Omental fat pad (tissue), 4 donors: ENCODE data around the gene HPRT1. TPM values are rescaled to one million over a fixed set of nuclear protein-coding genes. Genes with fewer than 3 reads are reported as not detected.

Experiments used
- ATAC-seq: fragments of 150-250 bp; one replicate; pipeline ENCODE4 v1.9.1; 2016; ENCODE audit warnings: mild to moderate bottlenecking, moderate library complexity; ENCODE audit not compliant: low FRiP score
- DNase-seq: peaks from one replicate; pipeline ENCODE4 v3.0.0-alpha.2; 2019; ENCODE audit warnings: low spot score
- total RNA-seq, 4 donors: library from RNA; depleted of rRNA; stranded (reverse); fragments of >200 nt; gene quantifications; one replicate each; pipeline ENCODE4 v1.1.0, GENCODE V29; 2016
- TF ChIP-seq, protein P1 (sequence below), 3 donors: fragments of 450-650 bp; IDR thresholded peaks; one replicate each; pipeline ENCODE4 v1.5.1; 2016 to 2017; ENCODE audit warnings: antibody characterized with exemption in 3 of 3, mild to moderate bottlenecking in 3 of 3, moderate library complexity in 2 of 3

Gene HPRT1
- total RNA-seq, 4 donors from 2014 or later, result 6.9 to 21.7 (median 10.6) TPM

DNA sequence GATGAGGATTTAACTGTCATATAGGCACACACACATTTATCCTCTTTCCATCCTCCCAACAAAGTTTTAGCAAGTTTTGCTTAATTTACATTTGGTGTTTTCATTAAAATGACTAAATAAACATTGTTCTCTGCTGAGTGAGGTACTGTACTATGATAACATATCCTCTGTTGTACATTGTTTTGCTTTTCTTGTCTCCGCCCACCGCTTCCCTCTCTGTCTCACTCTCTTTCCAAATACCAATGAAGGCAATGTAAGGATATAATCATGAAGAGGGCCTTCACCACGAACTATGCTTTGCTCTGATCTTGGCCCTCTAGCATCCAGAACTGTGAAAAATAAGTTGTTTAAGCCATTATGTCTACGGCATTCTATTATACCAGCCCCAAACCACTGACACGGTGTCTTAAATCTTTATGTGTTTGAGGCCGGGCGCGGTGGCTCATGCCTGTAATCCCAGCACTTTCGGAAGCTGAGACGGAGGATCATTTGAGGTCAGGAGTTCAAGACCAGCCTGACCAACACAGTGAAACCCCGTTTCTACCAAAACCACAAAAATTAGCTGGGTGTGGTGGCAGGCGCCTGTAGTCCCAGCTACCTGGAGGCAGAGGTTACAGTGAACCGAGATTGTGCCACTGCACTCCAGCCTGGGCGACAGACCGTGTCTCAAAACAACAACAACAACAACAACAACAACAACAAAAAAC, 65.3 kb downstream of the HPRT1 start:
- no peak for DNase-seq
- TF ChIP-seq, protein P1, sequence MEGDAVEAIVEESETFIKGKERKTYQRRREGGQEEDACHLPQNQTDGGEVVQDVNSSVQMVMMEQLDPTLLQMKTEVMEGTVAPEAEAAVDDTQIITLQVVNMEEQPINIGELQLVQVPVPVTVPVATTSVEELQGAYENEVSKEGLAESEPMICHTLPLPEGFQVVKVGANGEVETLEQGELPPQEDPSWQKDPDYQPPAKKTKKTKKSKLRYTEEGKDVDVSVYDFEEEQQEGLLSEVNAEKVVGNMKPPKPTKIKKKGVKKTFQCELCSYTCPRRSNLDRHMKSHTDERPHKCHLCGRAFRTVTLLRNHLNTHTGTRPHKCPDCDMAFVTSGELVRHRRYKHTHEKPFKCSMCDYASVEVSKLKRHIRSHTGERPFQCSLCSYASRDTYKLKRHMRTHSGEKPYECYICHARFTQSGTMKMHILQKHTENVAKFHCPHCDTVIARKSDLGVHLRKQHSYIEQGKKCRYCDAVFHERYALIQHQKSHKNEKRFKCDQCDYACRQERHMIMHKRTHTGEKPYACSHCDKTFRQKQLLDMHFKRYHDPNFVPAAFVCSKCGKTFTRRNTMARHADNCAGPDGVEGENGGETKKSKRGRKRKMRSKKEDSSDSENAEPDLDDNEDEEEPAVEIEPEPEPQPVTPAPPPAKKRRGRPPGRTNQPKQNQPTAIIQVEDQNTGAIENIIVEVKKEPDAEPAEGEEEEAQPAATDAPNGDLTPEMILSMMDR (IDR thresholded peaks at IDR 0.05), result no peak
- no peak for ATAC-seq

DNA sequence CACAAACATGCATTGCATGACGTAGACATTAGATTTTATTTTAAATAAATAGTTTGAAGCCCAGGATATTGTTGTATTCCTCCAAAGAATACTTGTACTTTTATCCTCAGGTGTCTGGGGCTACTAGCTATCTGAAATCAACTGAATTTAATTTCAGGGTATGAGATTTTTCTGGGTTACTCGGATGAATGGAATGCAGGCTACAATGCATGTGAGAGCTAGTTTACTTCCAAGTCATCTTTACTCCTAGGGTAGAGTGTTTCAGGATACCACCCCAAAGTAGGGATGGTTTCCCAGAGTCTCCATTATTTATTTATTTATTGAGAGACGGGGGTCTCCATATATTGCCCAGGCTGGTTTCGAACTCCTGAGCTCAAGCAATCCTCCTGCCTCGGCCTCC, 66.4 kb downstream of the HPRT1 start:
- no peak for ATAC-seq
- TF ChIP-seq, protein P1 (IDR thresholded peaks at IDR 0.05), result no peak
- no peak for DNase-seq

DNA sequence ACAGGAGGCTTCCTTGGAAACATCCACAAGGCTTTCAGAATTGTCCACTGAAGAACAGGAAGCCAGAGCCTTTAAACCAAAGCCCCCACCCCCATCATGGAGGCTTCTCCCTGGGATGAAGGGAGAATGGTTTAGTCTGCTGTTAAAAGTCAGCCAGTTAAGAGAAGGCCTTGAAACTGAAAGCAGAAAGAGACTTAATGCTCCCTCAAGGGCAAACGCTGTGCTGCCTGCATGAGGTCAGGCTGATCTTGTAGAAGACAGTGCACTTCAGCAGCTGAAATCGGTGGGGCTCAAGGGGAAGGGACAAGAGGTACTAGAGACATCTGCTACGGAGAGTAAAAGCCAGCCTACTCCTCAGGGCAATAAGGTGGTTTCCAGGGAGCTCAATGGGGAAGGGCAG, 69.0 kb downstream of the HPRT1 start:
- no peak for DNase-seq
- no peak for ATAC-seq
- TF ChIP-seq, protein P1 (IDR thresholded peaks at IDR 0.05), result no peak

DNA sequence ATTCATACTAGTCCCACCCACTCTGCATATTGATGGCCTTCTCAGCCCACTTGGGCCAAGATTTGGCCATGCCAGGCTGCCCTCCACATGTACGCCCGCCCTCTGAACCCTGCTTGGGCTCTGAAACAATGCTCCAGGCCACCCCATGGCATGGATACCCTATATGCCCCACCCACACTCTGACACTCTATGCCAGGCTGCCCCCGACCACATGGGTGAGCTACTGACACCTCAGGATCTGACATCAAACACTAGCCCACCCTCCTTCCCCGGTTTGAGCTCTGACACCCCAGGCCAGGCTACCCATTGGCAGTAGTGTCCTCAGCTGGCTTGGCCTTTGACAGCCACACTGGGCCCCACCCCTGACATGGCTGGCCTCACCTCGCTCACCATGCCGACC, 69.5 kb downstream of the HPRT1 start:
- no peak for DNase-seq
- no peak for ATAC-seq
- TF ChIP-seq, protein P1 (IDR thresholded peaks at IDR 0.05), result no peak

DNA sequence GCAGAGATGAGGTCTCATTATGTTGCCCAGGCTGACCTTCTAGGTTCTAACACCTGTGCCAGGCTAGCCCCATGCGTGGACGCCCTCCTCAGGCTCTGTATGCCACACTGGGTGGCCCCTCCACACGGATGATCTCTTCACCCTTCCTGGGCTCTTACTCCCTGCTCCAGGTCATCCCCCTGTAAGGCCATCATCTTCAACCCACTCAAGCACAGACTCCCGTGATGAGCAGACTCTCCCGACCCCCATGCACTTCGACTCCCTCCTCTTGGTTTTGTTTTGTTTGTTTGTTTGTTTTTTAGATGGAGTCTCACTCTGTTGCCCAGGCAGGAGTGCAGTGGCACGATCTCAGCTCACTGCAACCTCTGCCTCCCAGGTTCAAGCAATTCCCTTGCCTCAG, 70.9 kb downstream of the HPRT1 start:
- ATAC-seq (no peak), DNase-seq (no peak)
- TF ChIP-seq, protein P1 (IDR thresholded peaks at IDR 0.05), result no peak

DNA sequence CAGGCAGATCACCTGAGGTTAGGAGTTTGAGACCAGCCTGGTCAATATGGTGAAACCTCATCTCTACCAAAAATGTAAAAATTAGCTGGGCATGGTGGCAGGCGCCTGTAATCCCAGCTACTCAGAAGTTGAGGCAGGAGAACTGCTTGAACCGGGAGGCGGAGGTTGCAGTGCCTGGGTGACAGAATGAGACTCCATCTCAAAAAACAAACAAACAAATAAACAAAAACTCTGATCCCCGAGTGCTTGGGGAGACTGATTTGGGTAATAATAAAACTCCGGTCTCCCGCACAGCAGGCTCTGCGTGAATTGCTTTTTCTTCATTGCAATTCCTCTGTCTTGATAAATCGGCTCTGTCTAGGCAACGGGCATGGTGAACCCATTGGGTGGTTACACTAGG, 73.4 kb downstream of the HPRT1 start:
- TF ChIP-seq, protein P1 (IDR thresholded peaks at IDR 0.05), result no peak
- no peak for ATAC-seq
- DNase-seq, result no peak

DNA sequence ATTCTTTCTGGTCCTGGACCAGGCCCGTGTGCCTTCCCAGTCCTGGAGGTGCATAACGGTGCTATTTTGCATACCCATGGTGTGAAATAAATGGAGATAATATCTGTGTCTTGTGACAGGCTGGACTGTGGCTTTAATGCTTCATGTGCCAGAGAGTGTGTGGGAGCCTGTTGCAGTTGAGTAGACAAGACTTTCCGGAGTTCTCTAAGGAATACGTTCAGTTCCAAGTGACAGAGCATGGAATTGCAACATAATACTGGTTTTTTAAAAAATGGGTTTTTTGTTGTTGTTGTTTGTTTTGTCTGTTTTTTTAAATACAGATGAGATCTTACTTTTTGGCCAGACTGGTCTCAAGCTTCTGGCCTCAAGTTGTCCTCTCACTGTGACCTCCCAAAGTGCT, 74.0 kb downstream of the HPRT1 start:
- no peak for ATAC-seq
- TF ChIP-seq, protein P1 (IDR thresholded peaks at IDR 0.05), result no peak
- no peak for DNase-seq
